ENCODE results near the gene ARID1A. TPM values are rescaled to one million over a fixed set of nuclear protein-coding genes. Genes with fewer than 3 reads are reported as not detected.

Gene ARID1A
- total and polyA plus RNA-seq, 12 donors, result 14.5 to 62.5 (median 43.5) TPM

GRCh38 chr1:26788515-26788785 is 92.6 kb downstream of the ARID1A start:
- Histone ChIP-seq H3K36me3 (peaks cover 0 to 10% (median 0%) of the 10 kb centered on the region in 9 donors), H3K4me1 (peaks cover 24 to 78% (median 68%) of the 10 kb centered on the region in 9 donors), H3K27ac (peak overlapping the region; percentile 97 to 100 (median 99)), H3K4me3 (peak overlapping the region; percentile 57 to 83 (median 70)), H3K27me3 (no peaks in the 10 kb centered on the region), H3K9me3 (no peaks in the 10 kb centered on the region)
- ATAC-seq (peak in 2 of 8 donors; percentile 0 to 2), DNase-seq (no peak)
- TF ChIP-seq, protein P1, sequence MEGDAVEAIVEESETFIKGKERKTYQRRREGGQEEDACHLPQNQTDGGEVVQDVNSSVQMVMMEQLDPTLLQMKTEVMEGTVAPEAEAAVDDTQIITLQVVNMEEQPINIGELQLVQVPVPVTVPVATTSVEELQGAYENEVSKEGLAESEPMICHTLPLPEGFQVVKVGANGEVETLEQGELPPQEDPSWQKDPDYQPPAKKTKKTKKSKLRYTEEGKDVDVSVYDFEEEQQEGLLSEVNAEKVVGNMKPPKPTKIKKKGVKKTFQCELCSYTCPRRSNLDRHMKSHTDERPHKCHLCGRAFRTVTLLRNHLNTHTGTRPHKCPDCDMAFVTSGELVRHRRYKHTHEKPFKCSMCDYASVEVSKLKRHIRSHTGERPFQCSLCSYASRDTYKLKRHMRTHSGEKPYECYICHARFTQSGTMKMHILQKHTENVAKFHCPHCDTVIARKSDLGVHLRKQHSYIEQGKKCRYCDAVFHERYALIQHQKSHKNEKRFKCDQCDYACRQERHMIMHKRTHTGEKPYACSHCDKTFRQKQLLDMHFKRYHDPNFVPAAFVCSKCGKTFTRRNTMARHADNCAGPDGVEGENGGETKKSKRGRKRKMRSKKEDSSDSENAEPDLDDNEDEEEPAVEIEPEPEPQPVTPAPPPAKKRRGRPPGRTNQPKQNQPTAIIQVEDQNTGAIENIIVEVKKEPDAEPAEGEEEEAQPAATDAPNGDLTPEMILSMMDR (IDR thresholded peaks at IDR 0.05), result no peak
- WGBS, 2 donors, result 4 to 5% methylated on average over 10 of the region's 10 CpGs
- intact Hi-C loops (cut with DNase I), result loop anchor here in 9 of 10 donors (2.0 to 10.0 kb wide), 7 partner anchors 36 to 186 kb away; partner anchors contain the start of gene ARID1A (in 2 of the 9)

GRCh38 chr1:26788836-26789611 is 93.2 kb downstream of the ARID1A start:
- Histone ChIP-seq H3K27ac (peak overlapping the region; percentile 97 to 100 (median 99)), H3K9me3 (no peaks in the 10 kb centered on the region), H3K4me3 (peak overlapping the region; percentile 57 to 83 (median 70)), H3K36me3 (peaks cover 0 to 14% (median under 1%) of the 10 kb centered on the region in 9 donors), H3K27me3 (no peaks in the 10 kb centered on the region), H3K4me1 (peaks cover 20 to 73% (median 63%) of the 10 kb centered on the region in 9 donors)
- DNase-seq (peak; percentile 80 to 92), ATAC-seq (peak; percentile 37 to 79 (median 58))
- WGBS, 2 donors, result 1% methylated on average over 19 of the region's 19 CpGs
- intact Hi-C loops (cut with DNase I), result loop anchor here (1.0 to 10.0 kb wide), 10 partner anchors 37 to 187 kb away; partner anchors contain the start of gene ARID1A (in 2 of the 10)
- TF ChIP-seq, protein P1 (IDR thresholded peaks at IDR 0.05), result peak; percentile 88 to 99 (median 96)

GRCh38 chr1:26789612-26789865 is 93.7 kb downstream of the ARID1A start:
- H3K9me3 ChIP-seq, result no peaks in the 10 kb centered on the region
- no peak overlapping the region for H3K4me3 ChIP-seq
- no peaks in the 10 kb centered on the region for H3K27me3 ChIP-seq
- DNase-seq, result no peak
- H3K27ac ChIP-seq, result peak overlapping the region in 8 of 10 donors; percentile 77 to 100 (median 99)
- peaks cover 0 to 19% (median 5%) of the 10 kb centered on the region in 9 donors for H3K36me3 ChIP-seq
- H3K4me1 ChIP-seq, result peaks cover 16 to 67% (median 57%) of the 10 kb centered on the region in 9 donors
- no peak for ATAC-seq
- TF ChIP-seq, protein P1 (IDR thresholded peaks at IDR 0.05), result no peak
- WGBS, 2 donors, result 70 to 74% methylated on average over 3 of the region's 3 CpGs
- intact Hi-C loops (cut with DNase I), result loop anchor here (1.0 to 10.0 kb wide), 10 partner anchors 37 to 187 kb away; partner anchors contain the start of gene ARID1A (in 2 of the 10)

DNA sequence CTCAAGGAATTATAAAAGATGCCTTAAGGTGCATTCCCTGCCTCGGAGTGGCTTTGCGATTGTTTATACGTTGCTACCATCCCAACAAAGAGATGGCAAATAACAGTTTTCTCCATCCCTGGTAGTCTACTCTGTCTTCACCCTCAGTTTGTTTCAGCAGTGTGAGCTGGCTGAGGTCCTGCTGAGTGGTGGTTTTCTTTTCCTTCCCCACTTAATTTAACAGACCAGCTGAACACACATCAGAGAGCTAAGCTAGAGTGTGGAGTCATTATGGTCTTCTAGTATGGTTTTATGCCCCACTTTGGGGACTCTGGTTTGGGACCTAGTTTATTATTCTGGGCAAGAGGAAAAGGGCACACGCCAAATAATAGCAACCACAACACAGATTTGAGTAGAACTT is 94.1 kb downstream of the ARID1A start:
- H3K4me1 ChIP-seq, result peaks cover 13 to 64% (median 54%) of the 10 kb centered on the region in 9 donors
- ATAC-seq, result no peak

More for the DNA sequence above, 94.1 kb downstream of the ARID1A start:
- intact Hi-C loops (cut with DNase I), result loop anchor here (1.0 to 10.0 kb wide), 10 partner anchors 38 to 188 kb away; partner anchors contain the start of gene ARID1A (in 2 of the 10)
- Histone ChIP-seq H3K36me3 (peaks cover 0 to 23% (median 5%) of the 10 kb centered on the region in 9 donors), H3K27ac (peak overlapping the region in 6 of 10 donors; percentile 73 to 99 (median 98)), H3K4me3 (no peak overlapping the region), H3K9me3 (no peaks in the 10 kb centered on the region), H3K27me3 (no peaks in the 10 kb centered on the region)
- WGBS, 2 donors, result 80 to 83% methylated on average over 4 of the region's 4 CpGs
- TF ChIP-seq, protein P1 (IDR thresholded peaks at IDR 0.05), result no peak
- DNase-seq, result no peak

All from heart right ventricle (tissue), 16 donors.